Measurements from ENCODE around the gene PAX9. TPM values are rescaled to one million over a fixed set of nuclear protein-coding genes. Genes with fewer than 3 reads are reported as not detected.

The PAX9 gene
- total and polyA plus RNA-seq, 2 of the 13 experiments (the other 11 are each of a cell fraction or from before 2014, with no cell fraction given), result 0.03 TPM; not detected in 1

DNA sequence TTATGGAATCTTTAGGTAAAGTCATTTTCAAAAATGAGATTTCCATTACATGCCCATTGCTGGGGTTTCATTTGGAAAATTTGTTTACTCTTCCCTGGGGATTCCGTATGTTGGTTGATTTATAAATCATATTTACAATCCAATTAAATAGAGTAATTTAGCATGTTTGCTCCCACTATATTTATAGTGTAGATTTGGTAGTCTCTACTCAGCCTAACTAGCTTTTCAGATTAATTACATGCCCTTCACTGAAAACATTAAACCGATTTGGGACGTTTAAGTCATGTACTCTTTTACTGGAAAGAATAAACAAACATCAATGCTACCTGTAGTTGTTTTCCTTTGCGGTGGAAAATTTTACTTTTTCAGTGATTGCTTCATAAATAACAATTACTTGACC lies 10.4 kb downstream of the PAX9 start:
- DNase-seq (ENCODE audit: low spot score), result no peak
- Histone ChIP-seq H3K9me3 (ENCODE audit: low read length) (no peaks in the 10 kb centered on the region), H3K4me1 (ENCODE audit: insufficient read depth, low read length) (no peaks in the 10 kb centered on the region), H4K20me1 (ENCODE audit: insufficient read depth, low read length) (no peaks in the 10 kb centered on the region), H3K4me2 (ENCODE audit: low read depth, low read length) (no peak overlapping the region), H3K36me3 (replicated peaks in 1 of 2; ENCODE audit: control insufficient read depth in 1 of 2, insufficient read depth in 2 of 2, low read length in 2 of 2) (no peaks in the 10 kb centered on the region), H3K79me2 (ENCODE audit: insufficient read depth, low read length) (no peaks in the 10 kb centered on the region), H3K27ac (ENCODE audit: extremely low read length, insufficient read depth, low read length) (no peak overlapping the region), H3K4me3 (replicated peaks in 1 of 3; ENCODE audit: insufficient read depth in 1 of 3, low read depth in 2 of 3, low read length in 3 of 3) (no peak overlapping the region), H3K9ac (ENCODE audit: insufficient read depth, low read depth, low read length) (no peak overlapping the region), H3K27me3 (ENCODE audit: control insufficient read depth in 1 of 2, insufficient read depth in 2 of 2, low read length in 2 of 2) (peaks cover 0 to 14% of the 10 kb centered on the region in 2 experiments; a peak in 3 of 5 replicates), H2AFZ (ENCODE audit: low read length) (no peak overlapping the region)
- ATAC-seq, result no peak
- POLR2A ChIA-PET, result no interaction called here
- in situ Hi-C loops (cut with HindIII; ENCODE audit: extremely low pct_ligation_motif_present, low pct_unique_long_range_greater_than_20kb), result no loop called here
- no peak for TF ChIP-seq HDAC6 (IDR thresholded peaks at IDR 0.05; ENCODE audit: low read depth, low read length)
- TF ChIP-seq ZNF709 (CRISPR knock-in tag; IDR thresholded peaks at IDR 0.05), result no peak
- no peak for TF ChIP-seq ZNF10 (CRISPR knock-in tag; IDR thresholded peaks at IDR 0.05; ENCODE audit: borderline replicate concordance, low read depth)
- TF ChIP-seq TBX2 (CRISPR knock-in tag; IDR thresholded peaks at IDR 0.05; ENCODE audit: borderline replicate concordance), result no peak
- TF ChIP-seq, protein P1, sequence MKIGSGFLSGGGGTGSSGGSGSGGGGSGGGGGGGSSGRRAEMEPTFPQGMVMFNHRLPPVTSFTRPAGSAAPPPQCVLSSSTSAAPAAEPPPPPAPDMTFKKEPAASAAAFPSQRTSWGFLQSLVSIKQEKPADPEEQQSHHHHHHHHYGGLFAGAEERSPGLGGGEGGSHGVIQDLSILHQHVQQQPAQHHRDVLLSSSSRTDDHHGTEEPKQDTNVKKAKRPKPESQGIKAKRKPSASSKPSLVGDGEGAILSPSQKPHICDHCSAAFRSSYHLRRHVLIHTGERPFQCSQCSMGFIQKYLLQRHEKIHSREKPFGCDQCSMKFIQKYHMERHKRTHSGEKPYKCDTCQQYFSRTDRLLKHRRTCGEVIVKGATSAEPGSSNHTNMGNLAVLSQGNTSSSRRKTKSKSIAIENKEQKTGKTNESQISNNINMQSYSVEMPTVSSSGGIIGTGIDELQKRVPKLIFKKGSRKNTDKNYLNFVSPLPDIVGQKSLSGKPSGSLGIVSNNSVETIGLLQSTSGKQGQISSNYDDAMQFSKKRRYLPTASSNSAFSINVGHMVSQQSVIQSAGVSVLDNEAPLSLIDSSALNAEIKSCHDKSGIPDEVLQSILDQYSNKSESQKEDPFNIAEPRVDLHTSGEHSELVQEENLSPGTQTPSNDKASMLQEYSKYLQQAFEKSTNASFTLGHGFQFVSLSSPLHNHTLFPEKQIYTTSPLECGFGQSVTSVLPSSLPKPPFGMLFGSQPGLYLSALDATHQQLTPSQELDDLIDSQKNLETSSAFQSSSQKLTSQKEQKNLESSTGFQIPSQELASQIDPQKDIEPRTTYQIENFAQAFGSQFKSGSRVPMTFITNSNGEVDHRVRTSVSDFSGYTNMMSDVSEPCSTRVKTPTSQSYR (CRISPR knock-in tag; IDR thresholded peaks at IDR 0.05; ENCODE audit: borderline replicate concordance), result no peak
- TF ChIP-seq ZNF678 (CRISPR knock-in tag; IDR thresholded peaks at IDR 0.05), result no peak
- no peak for TF ChIP-seq ZNF33A (CRISPR knock-in tag; IDR thresholded peaks at IDR 0.05; ENCODE audit: borderline replicate concordance)
- TF ChIP-seq, protein P2, sequence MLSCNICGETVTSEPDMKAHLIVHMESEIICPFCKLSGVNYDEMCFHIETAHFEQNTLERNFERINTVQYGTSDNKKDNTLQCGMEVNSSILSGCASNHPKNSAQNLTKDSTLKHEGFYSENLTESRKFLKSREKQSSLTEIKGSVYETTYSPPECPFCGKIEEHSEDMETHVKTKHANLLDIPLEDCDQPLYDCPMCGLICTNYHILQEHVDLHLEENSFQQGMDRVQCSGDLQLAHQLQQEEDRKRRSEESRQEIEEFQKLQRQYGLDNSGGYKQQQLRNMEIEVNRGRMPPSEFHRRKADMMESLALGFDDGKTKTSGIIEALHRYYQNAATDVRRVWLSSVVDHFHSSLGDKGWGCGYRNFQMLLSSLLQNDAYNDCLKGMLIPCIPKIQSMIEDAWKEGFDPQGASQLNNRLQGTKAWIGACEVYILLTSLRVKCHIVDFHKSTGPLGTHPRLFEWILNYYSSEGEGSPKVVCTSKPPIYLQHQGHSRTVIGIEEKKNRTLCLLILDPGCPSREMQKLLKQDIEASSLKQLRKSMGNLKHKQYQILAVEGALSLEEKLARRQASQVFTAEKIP (CRISPR knock-in tag; IDR thresholded peaks at IDR 0.05; ENCODE audit: borderline replicate concordance), result no peak
- TF ChIP-seq, protein P3, sequence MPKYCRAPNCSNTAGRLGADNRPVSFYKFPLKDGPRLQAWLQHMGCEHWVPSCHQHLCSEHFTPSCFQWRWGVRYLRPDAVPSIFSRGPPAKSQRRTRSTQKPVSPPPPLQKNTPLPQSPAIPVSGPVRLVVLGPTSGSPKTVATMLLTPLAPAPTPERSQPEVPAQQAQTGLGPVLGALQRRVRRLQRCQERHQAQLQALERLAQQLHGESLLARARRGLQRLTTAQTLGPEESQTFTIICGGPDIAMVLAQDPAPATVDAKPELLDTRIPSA (CRISPR knock-in tag; IDR thresholded peaks at IDR 0.05; ENCODE audit: borderline replicate concordance), result no peak
- TF ChIP-seq, protein P4, sequence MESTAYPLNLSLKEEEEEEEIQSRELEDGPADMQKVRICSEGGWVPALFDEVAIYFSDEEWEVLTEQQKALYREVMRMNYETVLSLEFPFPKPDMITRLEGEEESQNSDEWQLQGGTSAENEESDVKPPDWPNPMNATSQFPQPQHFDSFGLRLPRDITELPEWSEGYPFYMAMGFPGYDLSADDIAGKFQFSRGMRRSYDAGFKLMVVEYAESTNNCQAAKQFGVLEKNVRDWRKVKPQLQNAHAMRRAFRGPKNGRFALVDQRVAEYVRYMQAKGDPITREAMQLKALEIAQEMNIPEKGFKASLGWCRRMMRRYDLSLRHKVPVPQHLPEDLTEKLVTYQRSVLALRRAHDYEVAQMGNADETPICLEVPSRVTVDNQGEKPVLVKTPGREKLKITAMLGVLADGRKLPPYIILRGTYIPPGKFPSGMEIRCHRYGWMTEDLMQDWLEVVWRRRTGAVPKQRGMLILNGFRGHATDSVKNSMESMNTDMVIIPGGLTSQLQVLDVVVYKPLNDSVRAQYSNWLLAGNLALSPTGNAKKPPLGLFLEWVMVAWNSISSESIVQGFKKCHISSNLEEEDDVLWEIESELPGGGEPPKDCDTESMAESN (CRISPR knock-in tag; conservative IDR thresholded peaks at IDR 0.05), result no peak
- TF ChIP-seq SKI (IDR thresholded peaks at IDR 0.05; ENCODE audit: partially characterized antibody), result no peak
- TF ChIP-seq HIVEP1 (CRISPR knock-in tag; IDR thresholded peaks at IDR 0.05), result no peak
- TF ChIP-seq SP2 (CRISPR knock-in tag; IDR thresholded peaks at IDR 0.05), result no peak
- WGBS (ENCODE audit: low lambda C conversion rate), result 8% methylated on average over 4 of the region's 4 CpGs
- no TSS peak for BruUV-seq (replicated peaks)
- intact Hi-C loops (cut with micrococcal nuclease; ENCODE audit: unreplicated experiment), result no loop called here
- FAIRE-seq, result no peak
- CTCF ChIA-PET (ENCODE audit: low intra/inter-chr PET ratio, low total read pairs), result no interaction called here

All from HepG2 (cell line).